HG02623 (cell line): ENCODE results near the gene ZNF880.
"Not testable (repeated sequence)": the region's sequence is repeated elsewhere in the genome, so short reads cannot be mapped to it uniquely, and the experiment has no call there.

Experiments
- ATAC-seq: cut with Tn5 transposase; IDR thresholded peaks from one replicate; pipeline ENCODE4 v1.9.1; 2021; ENCODE audit warnings: moderate library complexity; ENCODE audit not compliant: unreplicated experiment

The ZNF880 gene

DNA sequence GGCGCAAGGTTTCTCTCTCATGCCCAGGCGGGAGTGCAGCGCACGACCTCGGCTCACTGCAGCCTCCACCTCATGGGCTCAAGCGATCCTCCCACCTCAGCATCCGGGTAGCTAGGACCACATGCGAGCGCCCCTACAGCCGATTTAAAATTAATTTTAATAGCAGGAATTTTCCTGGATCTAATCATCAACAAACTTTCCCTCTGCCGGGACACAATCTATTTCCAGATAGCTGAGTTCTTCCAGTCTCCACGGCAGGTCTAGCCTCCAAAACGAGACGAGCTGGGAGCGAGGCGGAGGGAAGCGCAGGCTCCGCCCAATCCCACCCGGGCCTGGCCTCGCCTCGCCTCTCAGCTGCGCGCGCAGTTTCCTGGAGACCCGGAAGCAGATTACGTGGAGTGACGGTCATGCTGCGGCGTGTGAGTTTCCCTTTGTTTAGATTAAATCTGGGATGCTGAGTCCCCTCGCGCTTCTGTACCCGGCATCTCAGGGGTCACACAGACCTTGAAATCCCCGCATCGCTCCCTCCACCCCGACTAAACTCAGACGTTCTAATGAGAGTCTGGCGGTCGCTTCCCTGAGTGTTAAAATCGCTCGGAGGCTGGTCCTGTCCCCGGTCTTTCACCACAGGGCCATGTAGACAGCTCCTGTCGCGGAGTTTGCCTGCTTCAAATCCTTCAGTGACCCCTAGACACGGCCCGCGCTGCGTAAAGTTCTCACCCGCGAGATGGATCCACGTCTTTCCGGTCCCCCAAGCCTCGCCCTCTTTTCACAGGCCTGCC, at the start of gene ZNF880:
Gene ZNF880 (plus strand): TSS at position 365 of the 782 bp plus-strand sequence. CDS start 43 bp downstream, at position 408.
- ATAC-seq: no peak

DNA sequence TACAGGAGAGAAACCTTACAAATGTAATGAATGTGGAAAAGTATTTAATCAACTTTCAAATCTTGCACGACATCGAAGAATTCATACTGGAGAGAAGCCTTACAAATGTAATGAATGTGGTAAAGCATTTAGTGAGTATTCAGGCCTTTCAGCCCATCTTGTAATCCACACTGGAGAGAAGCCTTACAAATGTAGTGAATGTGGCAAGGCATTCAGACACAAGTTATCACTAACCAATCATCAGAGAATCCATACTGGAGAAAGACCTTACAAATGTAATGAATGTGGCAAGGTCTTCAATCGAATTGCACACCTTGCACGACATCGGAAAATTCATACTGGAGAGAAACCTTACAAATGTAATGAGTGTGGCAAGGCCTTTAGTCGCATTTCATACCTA, 47.3 kb upstream of the ZNF880 start:
- no peak for ATAC-seq

DNA sequence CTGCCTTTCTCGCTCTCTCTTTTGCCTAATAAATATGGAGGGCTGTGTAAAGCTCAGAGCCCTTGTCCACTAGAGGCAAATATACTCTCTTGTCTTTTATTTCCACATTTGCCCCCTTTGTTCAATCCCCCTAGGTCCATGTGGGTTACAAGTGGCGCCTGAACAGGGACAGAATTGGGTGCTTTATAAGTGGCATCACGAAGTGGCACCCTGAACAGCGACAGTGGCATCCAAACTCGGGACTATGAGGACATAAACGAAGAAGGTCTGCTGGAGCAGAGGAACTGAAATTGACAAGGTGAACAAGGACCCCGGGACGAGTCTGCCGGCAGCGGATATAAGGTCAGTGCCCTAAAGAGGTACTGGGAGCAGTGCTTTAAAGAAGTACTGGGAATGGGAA, 38.0 kb upstream of the ZNF880 start:
- ATAC-seq: no peak

DNA sequence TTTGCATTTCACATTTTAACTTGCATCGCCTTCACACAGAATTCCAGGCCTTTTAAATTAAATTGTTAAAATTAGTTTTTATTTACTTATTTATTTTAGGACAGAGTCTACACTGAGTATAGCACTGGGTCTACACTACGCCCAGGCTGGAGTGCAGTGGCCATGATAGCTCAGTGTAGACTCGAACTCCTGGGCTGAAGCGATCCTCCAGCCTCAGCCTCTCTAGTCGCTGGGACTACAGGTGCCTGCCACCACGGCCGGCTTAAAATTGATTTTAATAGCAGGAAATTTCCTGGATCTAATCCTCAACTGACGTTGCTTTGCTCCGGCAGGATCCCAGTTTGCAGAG, 34.0 kb upstream of the ZNF880 start:
- ATAC-seq: no peak

GRCh38 chr19:52336117-52336790, 33.5 kb upstream of the ZNF880 start, which contains the start of gene ZNF610:
Gene ZNF610 (plus strand): TSS chr19:52336243. CDS start chr19:52349173, 12,930 bp downstream.
- peak; percentile 48 for ATAC-seq

DNA sequence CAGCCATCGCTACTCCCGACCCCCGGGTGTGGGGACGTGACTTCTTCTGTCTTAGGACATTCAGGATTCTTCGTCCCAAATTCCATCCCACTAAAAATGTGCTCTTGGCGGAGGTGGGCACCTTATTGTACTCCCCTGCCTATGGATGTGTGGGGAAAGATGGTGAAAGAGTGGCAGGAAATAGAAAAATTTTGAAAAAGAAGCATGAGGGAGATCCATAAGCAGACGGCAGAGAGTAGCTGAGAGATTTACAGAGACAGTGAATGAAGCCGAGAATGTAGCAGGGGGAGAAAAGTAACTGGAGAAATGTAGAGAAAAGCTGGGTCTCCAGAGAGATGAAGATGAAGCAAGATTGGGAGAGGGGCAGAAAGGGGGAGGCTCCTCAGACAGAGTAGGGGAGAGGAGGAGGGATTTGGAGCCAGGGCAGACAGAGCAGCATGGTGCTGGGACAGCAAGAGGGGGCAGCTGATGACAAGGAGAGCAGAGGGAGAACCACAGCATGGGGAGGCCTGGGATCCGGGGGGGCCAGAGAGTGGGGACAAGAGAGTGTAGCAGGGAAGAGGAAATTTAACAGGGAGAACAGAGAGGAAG, 32.8 kb upstream of the ZNF880 start:
- ATAC-seq: no peak

DNA sequence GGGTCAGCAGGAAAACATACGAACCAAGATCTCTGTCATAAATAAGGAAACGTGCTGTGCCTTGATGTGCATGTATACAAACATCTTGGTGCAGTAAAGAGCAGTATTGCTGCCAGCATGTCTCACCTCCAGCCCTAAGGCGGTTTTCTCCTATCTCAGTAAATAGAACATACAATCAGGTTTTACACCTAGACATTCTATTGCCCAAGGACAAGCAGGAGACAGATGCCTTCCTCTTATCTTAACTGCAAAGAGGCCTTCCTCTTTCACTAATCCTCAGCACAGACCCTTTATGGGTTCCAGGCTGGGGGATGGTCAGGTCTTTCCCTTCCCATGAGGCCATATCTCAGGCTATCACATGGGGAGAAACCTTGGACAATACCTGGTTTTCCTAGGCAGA, 30.7 kb upstream of the ZNF880 start:
- ATAC-seq: not testable (repeated sequence)

DNA sequence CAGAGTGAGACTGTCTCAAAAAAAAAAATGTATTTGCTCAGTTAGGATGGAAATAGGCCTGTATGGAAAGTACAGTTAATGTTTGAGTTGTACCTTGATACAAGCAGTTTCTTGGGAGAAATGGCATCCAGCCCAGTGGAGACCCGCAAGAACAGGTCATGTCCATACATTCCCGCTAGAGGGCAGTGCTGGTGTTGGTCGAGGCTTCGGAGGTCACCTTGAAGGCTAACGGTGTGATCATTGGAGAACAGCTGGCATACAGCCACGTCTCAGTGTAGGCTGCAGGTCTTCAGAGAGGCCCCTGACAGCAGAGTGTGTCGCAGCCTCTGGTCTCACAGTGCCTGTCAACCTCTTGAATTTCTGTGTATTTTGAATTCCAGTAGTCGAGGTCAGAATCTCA, 26.2 kb upstream of the ZNF880 start:
- ATAC-seq: no peak

DNA sequence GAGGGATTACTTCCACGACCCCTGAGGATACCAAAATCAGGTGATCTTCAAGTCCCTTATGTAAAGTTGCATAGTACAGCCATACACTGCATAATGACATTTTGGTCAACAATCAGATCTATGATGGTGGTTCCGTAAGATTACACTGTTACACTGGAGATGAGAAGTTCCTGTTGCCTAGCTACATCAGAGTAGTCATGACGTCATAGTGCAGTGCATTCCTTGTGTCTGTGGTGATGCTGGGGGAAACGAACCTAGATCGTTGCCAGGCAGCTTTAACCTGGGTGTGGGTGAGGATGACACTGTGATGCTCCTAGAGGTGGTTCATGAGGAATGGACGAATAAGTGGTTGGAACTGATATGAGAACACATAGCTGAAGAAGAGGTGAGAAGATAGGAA, 24.6 kb upstream of the ZNF880 start:
- ATAC-seq: no peak

DNA sequence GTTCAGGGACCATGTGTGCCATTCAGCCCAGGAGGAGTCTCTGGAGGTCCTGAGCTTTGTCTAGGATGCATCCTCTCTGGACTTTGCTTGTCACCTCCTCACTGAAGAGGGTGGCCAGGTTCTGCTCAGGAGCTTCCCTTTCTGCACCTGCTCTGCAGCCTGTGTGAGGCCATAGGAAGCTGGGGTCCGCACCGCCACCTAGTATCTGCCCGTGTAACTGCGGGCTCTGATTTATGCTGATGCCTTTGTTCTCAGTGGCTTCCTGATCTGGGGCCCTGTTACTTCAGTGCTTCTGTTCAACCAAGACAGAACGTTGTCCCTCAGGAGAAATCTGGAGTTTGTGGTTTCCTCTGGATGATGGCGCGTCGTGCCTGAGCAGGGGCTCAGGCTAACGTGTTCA, 18.2 kb upstream of the ZNF880 start:
- ATAC-seq: no peak

- no peak for ATAC-seq
Observed at GRCh38 chr19:52366414-52366824, 3.3 kb upstream of the ZNF880 start.

DNA sequence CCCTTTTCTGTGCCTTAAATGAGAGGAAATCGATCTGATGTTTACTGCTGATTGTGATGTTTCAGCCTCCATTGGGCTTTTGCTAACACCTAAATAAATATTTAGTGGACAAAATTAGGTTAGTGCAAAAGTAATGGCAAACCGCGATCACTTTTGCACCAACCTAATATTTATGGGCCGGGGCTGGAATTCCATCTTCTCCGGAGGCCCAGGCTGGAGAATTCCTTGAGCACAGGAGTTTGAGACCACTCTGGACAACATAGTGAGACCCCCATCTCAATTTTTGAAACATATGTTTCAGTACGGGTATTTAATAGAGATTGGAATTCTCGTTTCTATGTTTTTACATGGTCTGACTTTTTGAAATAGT, 603 bp downstream of the ZNF880 start:
- ATAC-seq: no peak

GRCh38 chr19:52391135-52391534, 21.4 kb downstream of the ZNF880 start:
- ATAC-seq: no peak

- ATAC-seq: peak; percentile 66
Observed at GRCh38 chr19:52397310-52398080, 27.8 kb downstream of the ZNF880 start, which contains the start of gene ZNF528. Gene ZNF528 (plus strand): TSS chr19:52397849. CDS start chr19:52402014, 4,165 bp downstream.

DNA sequence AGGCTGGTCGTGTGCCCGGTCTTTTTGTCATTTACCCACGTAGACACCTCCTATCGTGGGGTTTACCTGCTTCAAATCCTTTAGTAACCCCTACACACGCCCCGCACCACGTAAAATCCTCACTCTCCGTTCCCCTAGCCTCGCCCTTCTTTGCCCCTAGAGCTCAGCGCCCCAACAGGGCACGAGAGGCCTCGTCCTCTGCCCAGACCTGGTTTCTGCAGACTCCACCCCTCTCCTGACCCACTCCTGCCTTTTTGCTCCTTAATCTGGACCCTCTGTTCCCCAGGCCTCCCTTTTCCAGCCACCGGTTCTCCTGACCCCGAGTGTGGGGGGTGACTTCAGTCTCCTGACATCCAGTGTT, 28.3 kb downstream of the ZNF880 start:
- no peak for ATAC-seq

DNA sequence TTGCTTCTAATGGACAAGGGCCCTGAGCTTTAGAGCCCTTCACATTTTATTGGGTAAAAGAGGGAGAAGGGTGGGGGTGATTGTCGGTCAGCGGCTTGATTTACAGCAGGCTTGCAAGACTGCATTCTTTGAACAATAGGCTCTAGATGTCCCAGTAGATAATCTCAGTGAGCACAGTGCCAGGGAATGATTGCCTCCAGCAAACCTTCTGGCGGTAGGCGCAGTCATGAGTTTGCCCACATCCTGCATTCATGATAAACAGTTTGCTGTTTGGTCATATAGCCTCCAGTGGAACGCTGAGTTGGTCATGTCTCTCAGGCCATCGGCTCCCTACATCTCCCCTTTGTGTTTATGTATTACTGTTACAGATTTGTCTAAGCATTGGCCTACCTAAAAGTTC, 40.6 kb downstream of the ZNF880 start:
- ATAC-seq: no peak

GRCh38 chr19:52415711-52416110, 46.0 kb downstream of the ZNF880 start:
- ATAC-seq: no peak

GRCh38 chr19:52428937-52429336, 59.2 kb downstream of the ZNF880 start, which contains the start of gene ZNF534:
Gene ZNF534 (plus strand): TSS chr19:52429148. CDS start chr19:52431475, 2,327 bp downstream.
- ATAC-seq: no peak
